Ovary (tissue), 3 donors: ENCODE measurements around the gene ARFGAP3.

Source experiments
- CTCF ChIP-seq, 3 donors: fragments of 450-650 bp in 2 of 3; fragments of 200-600 bp in 1 of 3; IDR thresholded peaks; one replicate each; pipeline versions ENCODE4 v1.5.1 to v1.8.0; 2016 to 2022; ENCODE audit warnings: antibody characterized with exemption in 3 of 3, mild to moderate bottlenecking in 1 of 3
- POLR2A ChIP-seq: fragments of 450-650 bp; IDR thresholded peaks from one replicate; pipeline ENCODE4 v1.6.1; 2017; ENCODE audit warnings: antibody characterized with exemption, mild to moderate bottlenecking, moderate library complexity
- donor health status: DM: no; HTN: no; CAD: no.

- TF ChIP-seq CTCF (IDR thresholded peaks at IDR 0.05) (no peak), POLR2A (no peak)
Observed at GRCh38 chr22:42769238-42769573, 87.9 kb downstream of the ARFGAP3 start.
